Fibroblast of lung (primary cell): Measurements from ENCODE around the gene CCDC69. TPM values are rescaled to one million over a fixed set of nuclear protein-coding genes. Genes with fewer than 3 reads are reported as not detected.

Experiments used
- DNase-seq, 2 donors: peaks; one replicate each; pipeline versions ENCODE4 v3.0.0 to v3.0.0-alpha.2; 2010; ENCODE audit warnings: low read depth in 2 of 2
- H2AFZ ChIP-seq: 2 replicates; pipeline ENCODE4 v1.5.1; 2012; ENCODE audit warnings: low read length, control low read depth, inconsistent platforms
- H3K27ac ChIP-seq: 2 replicates; pipeline ENCODE4 v1.5.1; 2011; ENCODE audit warnings: low read length, control low read depth; ENCODE audit not compliant: insufficient read depth
- H3K27me3 ChIP-seq: 2 replicates; pipeline ENCODE4 v1.5.1; 2011; ENCODE audit warnings: mild to moderate bottlenecking, low read length; ENCODE audit not compliant: control insufficient read depth, insufficient read depth
- H3K36me3 ChIP-seq: 2 replicates; pipeline ENCODE4 v1.5.1; 2011; ENCODE audit warnings: low read length; ENCODE audit not compliant: control insufficient read depth, insufficient read depth
- H3K4me1 ChIP-seq: 2 replicates; pipeline ENCODE4 v1.5.1; 2011; ENCODE audit warnings: low read length; ENCODE audit not compliant: control insufficient read depth, insufficient read depth; ENCODE audit errors: extremely low read depth
- H3K4me2 ChIP-seq: 2 replicates; pipeline ENCODE4 v1.5.1; 2011; ENCODE audit warnings: low read length, control low read depth; ENCODE audit not compliant: insufficient read depth; ENCODE audit errors: extremely low read depth
- H3K4me3 ChIP-seq, 4 experiments: fragments of 200-600 bp in 1 of 4; sonication (generic) in 1 of 4; replicated peaks in 1 of 4; 2 replicates each; pipeline ENCODE4 v1.5.1; 2011 to 2016; ENCODE audit warnings: low read length in 4 of 4, low read depth in 3 of 4, mild to moderate bottlenecking in 3 of 4, control low read depth in 2 of 4, inconsistent platforms in 1 of 4, mixed read lengths in 1 of 4; ENCODE audit not compliant: insufficient read depth in 1 of 4; ENCODE audit errors: control extremely low read depth in 1 of 4
- H3K79me2 ChIP-seq: 2 replicates; pipeline ENCODE4 v1.5.1; 2012; ENCODE audit warnings: mild to moderate bottlenecking, low read length, inconsistent platforms; ENCODE audit not compliant: control insufficient read depth, insufficient read depth
- H3K9ac ChIP-seq: 2 replicates; pipeline ENCODE4 v1.5.1; 2011; ENCODE audit warnings: mild to moderate bottlenecking, low read length, control low read depth; ENCODE audit not compliant: insufficient read depth
- H3K9me3 ChIP-seq: 2 replicates; pipeline ENCODE4 v1.5.1; 2012; ENCODE audit warnings: low read depth, low read length; ENCODE audit not compliant: control insufficient read depth, insufficient read depth
- H4K20me1 ChIP-seq: 2 replicates; pipeline ENCODE4 v1.5.1; 2011; ENCODE audit warnings: low read length; ENCODE audit not compliant: control insufficient read depth, insufficient read depth; ENCODE audit errors: extremely low read depth
- EZH2 ChIP-seq: IDR thresholded peaks from 2 replicates; pipeline ENCODE4 v1.5.1; 2012; ENCODE audit warnings: low read length, control low read depth, mild to moderate bottlenecking; ENCODE audit errors: missing control alignments
- polyA plus RNA-seq, 2 donors: library from polyadenylated mRNA; depleted of rRNA in 1 of 2; stranded (reverse) in 1 of 2; unstranded in 1 of 2; fragments of >200 nt; gene quantifications; 2 replicates each; pipeline ENCODE4 v1.2.1, GENCODE V29; 2011 to 2012; ENCODE audit warnings: missing spikeins in 1 of 2
- total RNA-seq: library from RNA; depleted of rRNA; stranded (reverse); fragments of >200 nt; gene quantifications from 2 replicates; pipeline ENCODE4 v1.2.1, GENCODE V29; 2014
- TF ChIP-seq, protein P1 (sequence below), 2 donors: IDR thresholded peaks in 1 of 2; conservative IDR thresholded peaks in 1 of 2; 1 replicate in 1 of 2; 2 replicates in 1 of 2; pipeline ENCODE4 v1.5.1; 2011 to 2012; ENCODE audit warnings: low read length in 2 of 2, control low read depth in 1 of 2, inconsistent platforms in 1 of 2, low read depth in 1 of 2, mild to moderate bottlenecking in 1 of 2

Gene CCDC69
- total and polyA plus RNA-seq, 2 donors (not counting 1 experiment from before 2014, with no cell fraction given): 1.5 to 4.0 TPM

DNA sequence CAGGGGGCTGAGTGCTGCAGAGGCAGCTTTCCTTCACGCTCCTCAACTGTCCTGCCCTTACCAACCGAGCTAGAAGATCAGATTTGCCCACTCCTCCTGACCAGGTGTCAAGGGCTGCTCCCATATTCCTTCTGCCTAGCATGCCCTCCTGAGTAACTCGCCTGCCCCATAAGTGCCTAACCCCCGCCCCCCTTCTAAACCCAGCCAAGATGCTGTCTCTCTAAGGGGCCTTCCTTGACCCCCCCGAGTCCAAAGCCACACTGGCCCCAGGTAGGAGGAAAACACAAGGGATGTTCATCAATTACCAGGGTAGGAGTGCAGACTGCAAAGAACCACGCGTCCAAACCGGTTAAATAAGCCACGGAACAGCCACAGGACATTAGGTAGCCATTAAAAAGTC lies 4.8 kb downstream of the CCDC69 start:
- H3K9me3 ChIP-seq: no peaks in the 10 kb centered on the region
- H3K79me2 ChIP-seq: no peaks in the 10 kb centered on the region
- no peak overlapping the region for H3K27ac ChIP-seq
- H3K4me3 ChIP-seq: no peak overlapping the region
- no peak overlapping the region for H3K4me2 ChIP-seq
- no peak overlapping the region for H3K9ac ChIP-seq
- H3K27me3 ChIP-seq: no peaks in the 10 kb centered on the region
- H3K36me3 ChIP-seq: no peaks in the 10 kb centered on the region
- H3K4me1 ChIP-seq: peaks cover 2% of the 10 kb centered on the region
- TF ChIP-seq EZH2: no peak
- TF ChIP-seq, protein P1, sequence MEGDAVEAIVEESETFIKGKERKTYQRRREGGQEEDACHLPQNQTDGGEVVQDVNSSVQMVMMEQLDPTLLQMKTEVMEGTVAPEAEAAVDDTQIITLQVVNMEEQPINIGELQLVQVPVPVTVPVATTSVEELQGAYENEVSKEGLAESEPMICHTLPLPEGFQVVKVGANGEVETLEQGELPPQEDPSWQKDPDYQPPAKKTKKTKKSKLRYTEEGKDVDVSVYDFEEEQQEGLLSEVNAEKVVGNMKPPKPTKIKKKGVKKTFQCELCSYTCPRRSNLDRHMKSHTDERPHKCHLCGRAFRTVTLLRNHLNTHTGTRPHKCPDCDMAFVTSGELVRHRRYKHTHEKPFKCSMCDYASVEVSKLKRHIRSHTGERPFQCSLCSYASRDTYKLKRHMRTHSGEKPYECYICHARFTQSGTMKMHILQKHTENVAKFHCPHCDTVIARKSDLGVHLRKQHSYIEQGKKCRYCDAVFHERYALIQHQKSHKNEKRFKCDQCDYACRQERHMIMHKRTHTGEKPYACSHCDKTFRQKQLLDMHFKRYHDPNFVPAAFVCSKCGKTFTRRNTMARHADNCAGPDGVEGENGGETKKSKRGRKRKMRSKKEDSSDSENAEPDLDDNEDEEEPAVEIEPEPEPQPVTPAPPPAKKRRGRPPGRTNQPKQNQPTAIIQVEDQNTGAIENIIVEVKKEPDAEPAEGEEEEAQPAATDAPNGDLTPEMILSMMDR (conservative IDR thresholded peaks at IDR 0.05 in 1 of 2, IDR thresholded peaks at IDR 0.05 in 1 of 2; ENCODE audit: low read depth in 1 of 2, low read length in 2 of 2): no peak
- no peaks in the 10 kb centered on the region for H4K20me1 ChIP-seq
- DNase-seq: no peak
- H2AFZ ChIP-seq: no peak overlapping the region

DNA sequence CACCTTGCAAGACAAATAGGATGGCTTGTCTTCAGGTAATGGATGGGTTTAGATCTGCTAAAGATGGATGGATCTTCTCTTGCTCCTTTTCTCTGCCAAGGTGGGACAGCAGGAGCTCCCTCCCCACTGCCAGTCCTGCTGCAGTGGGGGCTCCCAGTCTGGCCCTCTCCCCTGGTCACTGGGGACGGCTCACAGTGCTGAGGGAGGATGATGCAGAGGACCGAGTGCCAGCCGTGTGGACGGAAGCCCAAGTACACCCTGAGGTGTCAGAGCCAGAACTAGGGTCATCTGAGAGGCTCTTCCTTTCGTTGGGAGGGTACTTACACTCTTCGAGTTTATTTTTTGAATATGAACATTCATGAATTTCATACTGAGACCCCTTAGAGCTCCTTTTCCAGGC lies 5.7 kb downstream of the CCDC69 start:
- H3K4me3 ChIP-seq: no peak overlapping the region
- DNase-seq: no peak
- no peak overlapping the region for H2AFZ ChIP-seq
- no peak overlapping the region for H3K27ac ChIP-seq
- no peak overlapping the region for H3K4me2 ChIP-seq
- no peak overlapping the region for H3K9ac ChIP-seq
- no peaks in the 10 kb centered on the region for H3K27me3 ChIP-seq
- no peaks in the 10 kb centered on the region for H3K79me2 ChIP-seq
- TF ChIP-seq EZH2: no peak
- TF ChIP-seq, protein P1 (conservative IDR thresholded peaks at IDR 0.05 in 1 of 2, IDR thresholded peaks at IDR 0.05 in 1 of 2; ENCODE audit: low read depth in 1 of 2, low read length in 2 of 2): no peak
- peaks cover under 1% of the 10 kb centered on the region for H3K4me1 ChIP-seq
- no peaks in the 10 kb centered on the region for H4K20me1 ChIP-seq
- no peaks in the 10 kb centered on the region for H3K36me3 ChIP-seq
- no peaks in the 10 kb centered on the region for H3K9me3 ChIP-seq

DNA sequence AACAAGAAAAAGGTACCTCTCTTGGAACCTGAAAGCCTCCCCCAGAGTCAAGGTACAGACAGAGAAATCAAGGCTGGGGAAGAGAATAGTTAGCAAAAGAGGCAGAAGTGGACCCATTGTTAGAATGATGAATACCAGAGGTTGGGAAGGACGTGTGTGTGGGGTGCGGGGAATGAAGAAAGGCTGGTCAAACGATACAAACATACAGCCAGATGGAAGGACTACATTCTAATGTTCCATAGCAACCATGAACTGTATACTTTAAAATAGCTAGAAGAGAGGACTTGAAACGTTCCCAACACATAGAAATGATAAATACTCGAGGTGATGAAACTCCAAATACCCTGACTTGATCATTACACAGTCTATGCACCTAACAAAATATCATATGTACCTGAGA lies 7.1 kb downstream of the CCDC69 start:
- Histone ChIP-seq H3K79me2 (no peaks in the 10 kb centered on the region), H2AFZ (no peak overlapping the region), H3K27me3 (no peaks in the 10 kb centered on the region), H3K9ac (no peak overlapping the region), H3K4me2 (no peak overlapping the region), H3K9me3 (no peaks in the 10 kb centered on the region), H3K4me3 (no peak overlapping the region), H3K36me3 (no peaks in the 10 kb centered on the region), H4K20me1 (no peaks in the 10 kb centered on the region), H3K4me1 (no peaks in the 10 kb centered on the region), H3K27ac (no peak overlapping the region)
- TF ChIP-seq, protein P1 (conservative IDR thresholded peaks at IDR 0.05 in 1 of 2, IDR thresholded peaks at IDR 0.05 in 1 of 2; ENCODE audit: low read depth in 1 of 2, low read length in 2 of 2): no peak
- no peak for TF ChIP-seq EZH2
- no peak for DNase-seq
